Upper lobe of right lung (tissue), 1 donor: ENCODE data around the gene EIF3I. TPM values are rescaled to one million over a fixed set of nuclear protein-coding genes. Genes with fewer than 3 reads are reported as not detected.

Experiments
- ATAC-seq: fragments of 200-7000 bp; cut with Tn5 transposase; one replicate; pipeline ENCODE4 v1.9.1; 2020; ENCODE audit warnings: mild to moderate bottlenecking, moderate library complexity
- DNase-seq: peaks from one replicate; pipeline ENCODE4 v3.0.0-alpha.2; 2020
- H3K27ac ChIP-seq: fragments of 200-600 bp; one replicate; pipeline ENCODE4 v1.8.0; 2022
- H3K27me3 ChIP-seq: fragments of 200-600 bp; one replicate; pipeline ENCODE4 v1.8.0; 2022; ENCODE audit warnings: mild to moderate bottlenecking
- H3K36me3 ChIP-seq: fragments of 200-600 bp; one replicate; pipeline ENCODE4 v1.8.0; 2022
- H3K4me1 ChIP-seq: fragments of 200-600 bp; one replicate; pipeline ENCODE4 v1.8.0; 2022
- H3K4me3 ChIP-seq: fragments of 200-600 bp; one replicate; pipeline ENCODE4 v1.8.0; 2022; ENCODE audit warnings: mild to moderate bottlenecking
- H3K9me3 ChIP-seq: fragments of 200-600 bp; one replicate; pipeline ENCODE4 v1.8.0; 2022
- intact Hi-C: fragments of 100-400 bp; cut with DNase I; formaldehyde crosslinking; loops from one replicate; pipeline ENCODE4 v1.11.0; 2022
- total RNA-seq: library from RNA; stranded (reverse); fragmentation: NEBNext Ultra II Directional; extraction: Animal tissue kit (Norgen Biotek cat#: 25700); gene quantifications from one replicate; pipeline ENCODE4 v1.2.1, GENCODE V29; 2021
- TF ChIP-seq, protein P1 (sequence below): fragments of 200-600 bp; IDR thresholded peaks from one replicate; pipeline ENCODE4 v1.8.0; 2022; ENCODE audit warnings: antibody characterized with exemption
- donor health status: DM: no; HTN: yes; CAD: no; lungs with severe emphysema.

The EIF3I gene
- total RNA-seq, 1 donor from 2014 or later, result 116 TPM

DNA sequence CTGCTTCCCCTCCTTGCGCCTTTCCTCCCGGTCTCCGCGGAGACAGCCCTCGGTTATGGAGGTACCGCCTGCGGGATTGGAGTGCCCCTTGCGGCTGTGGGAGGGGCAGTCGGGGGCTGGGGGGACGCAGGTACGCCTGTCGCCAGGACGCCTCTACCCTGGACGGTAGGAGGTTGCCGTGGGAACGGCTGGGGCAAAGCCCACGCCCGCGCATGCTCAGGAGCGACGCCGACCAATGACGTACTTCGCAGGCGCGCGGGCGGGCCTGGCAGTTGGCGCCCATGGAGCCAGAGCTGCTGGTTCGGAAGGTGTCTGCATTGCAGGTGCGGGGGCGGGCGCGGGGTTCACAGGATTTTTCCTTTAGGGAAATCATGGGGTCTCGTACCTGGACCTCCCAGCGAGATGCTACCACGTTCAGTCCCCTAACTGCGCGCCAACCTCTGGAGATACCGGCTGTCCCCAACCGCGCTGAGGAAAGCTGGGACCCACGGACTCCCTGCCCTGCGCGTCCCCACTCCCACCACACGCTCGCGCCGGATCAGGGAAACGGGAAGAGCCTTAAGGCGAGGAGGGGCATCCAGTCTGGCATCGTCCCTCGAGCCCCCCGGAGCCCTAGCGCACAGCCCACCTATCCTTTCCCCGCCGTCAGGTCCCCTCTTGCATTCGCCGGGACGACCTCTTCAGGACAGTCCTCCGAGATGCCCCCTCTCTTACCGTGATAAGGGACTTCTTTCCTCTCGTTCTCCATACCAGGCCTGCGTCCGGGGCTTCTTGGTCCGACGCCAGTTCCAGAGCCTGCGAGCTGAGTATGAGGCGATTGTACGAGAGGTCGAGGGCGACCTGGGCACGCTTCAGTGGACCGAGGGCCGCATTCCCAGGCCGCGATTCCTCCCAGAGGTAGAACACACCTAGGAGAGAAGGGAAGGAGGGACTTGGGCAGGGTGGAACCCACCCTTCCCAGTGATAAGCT is 16.5 kb upstream of the EIF3I start, which contains the start of gene IQCC:
Gene IQCC (plus strand): TSS at position 271 of the 970 bp plus-strand sequence. CDS start 11 bp downstream, at position 282.
- H3K4me1 ChIP-seq, result peaks cover 21% of the 10 kb centered on the region
- intact Hi-C loops, result no loop called here
- no peaks in the 10 kb centered on the region for H3K9me3 ChIP-seq
- DNase-seq, result peak; percentile 95
- TF ChIP-seq, protein P1, sequence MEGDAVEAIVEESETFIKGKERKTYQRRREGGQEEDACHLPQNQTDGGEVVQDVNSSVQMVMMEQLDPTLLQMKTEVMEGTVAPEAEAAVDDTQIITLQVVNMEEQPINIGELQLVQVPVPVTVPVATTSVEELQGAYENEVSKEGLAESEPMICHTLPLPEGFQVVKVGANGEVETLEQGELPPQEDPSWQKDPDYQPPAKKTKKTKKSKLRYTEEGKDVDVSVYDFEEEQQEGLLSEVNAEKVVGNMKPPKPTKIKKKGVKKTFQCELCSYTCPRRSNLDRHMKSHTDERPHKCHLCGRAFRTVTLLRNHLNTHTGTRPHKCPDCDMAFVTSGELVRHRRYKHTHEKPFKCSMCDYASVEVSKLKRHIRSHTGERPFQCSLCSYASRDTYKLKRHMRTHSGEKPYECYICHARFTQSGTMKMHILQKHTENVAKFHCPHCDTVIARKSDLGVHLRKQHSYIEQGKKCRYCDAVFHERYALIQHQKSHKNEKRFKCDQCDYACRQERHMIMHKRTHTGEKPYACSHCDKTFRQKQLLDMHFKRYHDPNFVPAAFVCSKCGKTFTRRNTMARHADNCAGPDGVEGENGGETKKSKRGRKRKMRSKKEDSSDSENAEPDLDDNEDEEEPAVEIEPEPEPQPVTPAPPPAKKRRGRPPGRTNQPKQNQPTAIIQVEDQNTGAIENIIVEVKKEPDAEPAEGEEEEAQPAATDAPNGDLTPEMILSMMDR, result peak; percentile 10
- ATAC-seq, result peak; percentile 91
- peak within 1 kb of the TSS; percentile 60 for H3K4me3 ChIP-seq
- no peaks in the 10 kb centered on the region for H3K36me3 ChIP-seq
- H3K27me3 ChIP-seq, result no peaks in the 10 kb centered on the region
- peak within 1 kb of the TSS; percentile 49 for H3K27ac ChIP-seq

GRCh38 chr1:32208469-32208868 is 13.7 kb upstream of the EIF3I start:
- Histone ChIP-seq H3K27ac (no peak overlapping the region), H3K27me3 (no peaks in the 10 kb centered on the region), H3K9me3 (no peaks in the 10 kb centered on the region), H3K4me1 (peaks cover 11% of the 10 kb centered on the region), H3K36me3 (no peaks in the 10 kb centered on the region), H3K4me3 (no peak overlapping the region)
- intact Hi-C loops, result no loop called here
- no peak for ATAC-seq
- no peak for DNase-seq
- TF ChIP-seq, protein P1, result no peak

- Histone ChIP-seq H3K27me3 (no peaks in the 10 kb centered on the region), H3K9me3 (no peaks in the 10 kb centered on the region), H3K4me3 (no peak within 1 kb of the TSS), H3K36me3 (no peaks in the 10 kb centered on the region), H3K4me1 (peaks cover 11% of the 10 kb centered on the region), H3K27ac (no peak within 1 kb of the TSS)
- DNase-seq, result no peak
- TF ChIP-seq, protein P1, result no peak
- ATAC-seq, result peak; percentile 1
- intact Hi-C loops, result no loop called here
Observed at GRCh38 chr1:32208891-32209328, 13.3 kb upstream of the EIF3I start, which contains the start of gene DCDC2B. TSS of gene DCDC2B (plus strand) at chr1:32209089. CDS start at chr1:32209094, 5 bp downstream.

GRCh38 chr1:32215629-32216480 is 6.4 kb upstream of the EIF3I start:
- DNase-seq (no peak), ATAC-seq (peak; percentile 87)
- intact Hi-C loops, result no loop called here
- no peak overlapping the region for H3K4me3 ChIP-seq
- no peaks in the 10 kb centered on the region for H3K9me3 ChIP-seq
- H3K4me1 ChIP-seq, result peaks cover 7% of the 10 kb centered on the region
- H3K27me3 ChIP-seq, result no peaks in the 10 kb centered on the region
- peaks cover 27% of the 10 kb centered on the region for H3K36me3 ChIP-seq
- TF ChIP-seq, protein P1, result peak; percentile 74
- H3K27ac ChIP-seq, result no peak overlapping the region

DNA sequence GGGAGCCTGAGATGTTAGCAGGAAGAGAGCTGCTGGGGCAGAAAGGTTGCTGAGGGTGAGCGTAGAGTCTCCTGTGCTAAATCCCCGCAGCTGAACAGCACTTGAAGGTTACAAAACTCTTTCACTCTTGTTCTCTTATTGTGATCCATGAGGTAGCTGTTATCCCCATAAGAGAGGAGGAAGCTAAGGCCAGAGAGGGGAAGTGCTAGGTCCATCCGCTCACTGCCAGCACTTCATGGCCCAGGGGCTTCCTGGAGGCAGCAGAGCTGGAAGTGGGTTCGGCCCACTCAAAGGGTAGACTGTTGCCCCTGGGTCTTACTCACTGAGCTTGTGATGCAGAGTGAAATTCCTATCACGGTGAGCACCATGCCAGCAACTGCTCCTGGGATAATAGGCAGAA is 5.6 kb upstream of the EIF3I start:
- Histone ChIP-seq H3K9me3 (no peaks in the 10 kb centered on the region), H3K4me1 (peaks cover 14% of the 10 kb centered on the region), H3K4me3 (no peak overlapping the region), H3K27ac (no peak overlapping the region), H3K27me3 (no peaks in the 10 kb centered on the region), H3K36me3 (peaks cover 27% of the 10 kb centered on the region)
- ATAC-seq, result no peak
- intact Hi-C loops, result no loop called here
- TF ChIP-seq, protein P1, result no peak
- DNase-seq, result no peak
